IMR-90 (cell line): ENCODE results near the gene RIPOR3. TPM values are rescaled to one million over a fixed set of nuclear protein-coding genes. Genes with fewer than 3 reads are reported as not detected.

Experiments used
- ATAC-seq: fragments of 200-7000 bp; cut with Tn5 transposase; 2 replicates; pipeline ENCODE4 v1.9.1; 2020; ENCODE audit warnings: low read depth, mild to moderate bottlenecking, moderate library complexity
- BruUV-seq: library from RNA; stranded (reverse); fragments of 400-500 nt; replicated peaks from 2 replicates; lab custom pipeline; 2021; lab: Mats Ljungman, UMichigan
- CTCF ChIA-PET: fragments of 300-600 bp; formaldehyde crosslinking; extraction: SDS; loops from one replicate; lab custom pipeline; 2021; ENCODE audit warnings: antibody characterized with exemption; lab: Yijun Ruan, JAX
- POLR2A ChIA-PET: fragments of 300-600 bp; sonication (Branson Sonifier 250); formaldehyde crosslinking; loops from one replicate; lab custom pipeline; 2022; ENCODE audit warnings: antibody characterized with exemption; ENCODE audit not compliant: unreplicated experiment; lab: Charles Lee
- DNase-seq: peaks from one replicate; pipeline ENCODE4 v3.0.0; 2013
- H2AFZ ChIP-seq: replicated peaks from 2 replicates; pipeline ENCODE3; 2013; ENCODE audit warnings: low read length, mild to moderate bottlenecking; ENCODE audit not compliant: poor library complexity
- H2AK5ac ChIP-seq: 2 replicates; pipeline ENCODE4 v1.6.1; 2013; ENCODE audit warnings: low read depth, low read length, inconsistent platforms
- H2AK9ac ChIP-seq: replicated peaks from 2 replicates; pipeline ENCODE3; 2013; ENCODE audit warnings: mild to moderate bottlenecking, low read depth, low read length, moderate library complexity; ENCODE audit not compliant: poor library complexity
- H2BK120ac ChIP-seq: 2 replicates; pipeline ENCODE4 v1.6.1; 2013; ENCODE audit warnings: low read depth, low read length, inconsistent platforms
- H2BK15ac ChIP-seq: 3 replicates; pipeline ENCODE4 v1.6.1; 2013; ENCODE audit warnings: low read depth, low read length, inconsistent platforms
- H2BK20ac ChIP-seq: 2 replicates; pipeline ENCODE4 v1.6.1; 2013; ENCODE audit warnings: low read depth, mild to moderate bottlenecking, inconsistent platforms, low read length, moderate library complexity
- H2BK5ac ChIP-seq: 2 replicates; pipeline ENCODE4 v1.6.1; 2013; ENCODE audit warnings: mild to moderate bottlenecking, low read depth, low read length, inconsistent platforms; ENCODE audit not compliant: poor library complexity, severe bottlenecking
- H3K14ac ChIP-seq: replicated peaks from 2 replicates; pipeline ENCODE4 v1.6.1; 2013; ENCODE audit warnings: low read depth, low read length, inconsistent platforms
- H3K18ac ChIP-seq: 2 replicates; pipeline ENCODE4 v1.6.1; 2013; ENCODE audit warnings: low read depth, low read length, control low read depth
- H3K23ac ChIP-seq: 2 replicates; pipeline ENCODE4 v1.6.1; 2013; ENCODE audit warnings: low read depth, low read length, inconsistent platforms
- H3K27ac ChIP-seq: 2 replicates; pipeline ENCODE4 v1.5.1; 2013; ENCODE audit warnings: mild to moderate bottlenecking, control low read depth, low read length; ENCODE audit not compliant: insufficient read depth
- H3K27me3 ChIP-seq: 2 replicates; pipeline ENCODE4 v1.6.1; 2013; ENCODE audit warnings: low read length; ENCODE audit not compliant: control insufficient read depth, insufficient read depth
- H3K36me3 ChIP-seq: 2 replicates; pipeline ENCODE4 v1.6.1; 2013; ENCODE audit warnings: low read length, mixed read lengths; ENCODE audit not compliant: control insufficient read depth, insufficient read depth
- H3K4ac ChIP-seq: 2 replicates; pipeline ENCODE4 v1.6.1; 2013; ENCODE audit warnings: low read depth, low read length, inconsistent platforms
- H3K4me1 ChIP-seq: 2 replicates; pipeline ENCODE4 v1.6.1; 2013; ENCODE audit warnings: low read length, mixed read lengths; ENCODE audit not compliant: control insufficient read depth, insufficient read depth
- H3K4me2 ChIP-seq: 2 replicates; pipeline ENCODE4 v1.6.1; 2013; ENCODE audit warnings: low read depth, mild to moderate bottlenecking, control low read depth, low read length, moderate library complexity
- H3K4me3 ChIP-seq: 2 replicates; pipeline ENCODE4 v1.5.1; 2013; ENCODE audit warnings: low read depth, mild to moderate bottlenecking, control low read depth, low read length, moderate library complexity; ENCODE audit not compliant: insufficient read depth
- H3K56ac ChIP-seq: 2 replicates; pipeline ENCODE4 v1.6.1; 2013; ENCODE audit warnings: low read length, inconsistent platforms; ENCODE audit not compliant: insufficient read depth; ENCODE audit errors: extremely low read depth
- H3K79me1 ChIP-seq, 2 experiments: 2 replicates each; pipeline ENCODE4 v1.6.1; 2013; ENCODE audit warnings: low read length in 2 of 2, inconsistent platforms in 1 of 2, low read depth in 1 of 2
- H3K9ac ChIP-seq: 2 replicates; pipeline ENCODE4 v1.6.1; 2013; ENCODE audit warnings: low read depth, low read length, control low read depth
- H3K9me1 ChIP-seq: 2 replicates; pipeline ENCODE4 v1.6.1; 2013; ENCODE audit warnings: low read length, inconsistent platforms; ENCODE audit not compliant: insufficient read depth
- H3K9me3 ChIP-seq: 2 replicates; pipeline ENCODE4 v1.6.1; 2013; ENCODE audit warnings: low read length; ENCODE audit not compliant: control insufficient read depth, insufficient read depth
- H4K20me1 ChIP-seq: 2 replicates; pipeline ENCODE4 v1.6.1; 2013; ENCODE audit warnings: low read length, inconsistent platforms; ENCODE audit not compliant: insufficient read depth
- H4K5ac ChIP-seq: 2 replicates; pipeline ENCODE4 v1.6.1; 2013; ENCODE audit warnings: mild to moderate bottlenecking, low read depth, low read length, control low read depth
- H4K8ac ChIP-seq, 2 experiments: 2 replicates each; pipeline ENCODE4 v1.6.1; 2013; ENCODE audit warnings: low read depth in 2 of 2, low read length in 2 of 2, control low read depth in 1 of 2, inconsistent platforms in 1 of 2
- H4K91ac ChIP-seq: 2 replicates; pipeline ENCODE4 v1.6.1; 2013; ENCODE audit warnings: low read depth, low read length, inconsistent platforms; ENCODE audit not compliant: insufficient read depth
- BHLHE40 ChIP-seq: fragments of 150-350 bp; IDR thresholded peaks from 2 replicates; pipeline ENCODE4 v1.6.1; 2016; ENCODE audit warnings: mild to moderate bottlenecking, low read depth, low read length
- CEBPB ChIP-seq: IDR thresholded peaks from 2 replicates; pipeline ENCODE4 v1.6.1; 2012; ENCODE audit warnings: low read depth, low read length, improper control_type of control experiment
- CHD1 ChIP-seq: IDR thresholded peaks from 2 replicates; pipeline ENCODE4 v1.6.1; 2012; ENCODE audit warnings: low read depth, low read length, improper control_type of control experiment
- CTCF ChIP-seq: conservative IDR thresholded peaks from 2 replicates; pipeline ENCODE4 v1.5.1; 2012; ENCODE audit warnings: mild to moderate bottlenecking, low read depth, low read length, improper control_type of control experiment
- ELK1 ChIP-seq: fragments of 150-350 bp; IDR thresholded peaks from 2 replicates; pipeline ENCODE4 v1.6.1; 2016; ENCODE audit warnings: low read depth, mild to moderate bottlenecking, low read length, moderate library complexity, borderline replicate concordance
- FOS ChIP-seq: fragments of 150-350 bp; IDR thresholded peaks from 2 replicates; pipeline ENCODE4 v1.6.1; 2016; ENCODE audit warnings: low read depth, low read length
- MAFK ChIP-seq: IDR thresholded peaks from 2 replicates; pipeline ENCODE4 v1.6.1; 2012; ENCODE audit warnings: low read depth, low read length, improper control_type of control experiment
- MAZ ChIP-seq: IDR thresholded peaks from 2 replicates; pipeline ENCODE4 v1.6.1; 2012; ENCODE audit warnings: low read depth, mild to moderate bottlenecking, low read length, improper control_type of control experiment, moderate library complexity, borderline replicate concordance
- RAD21 ChIP-seq: IDR thresholded peaks from 2 replicates; pipeline ENCODE4 v1.6.1; 2012; ENCODE audit warnings: low read length, improper control_type of control experiment
- RCOR1 ChIP-seq: IDR thresholded peaks from 2 replicates; pipeline ENCODE4 v1.6.1; 2012; ENCODE audit warnings: mild to moderate bottlenecking, low read length, improper control_type of control experiment; ENCODE audit not compliant: insufficient replicate concordance
- RFX5 ChIP-seq: IDR thresholded peaks from 2 replicates; pipeline ENCODE4 v1.8.0; 2012; ENCODE audit warnings: low read depth, mild to moderate bottlenecking, low read length, moderate library complexity
- SMC3 ChIP-seq: fragments of 150-350 bp; IDR thresholded peaks from 2 replicates; pipeline ENCODE4 v1.6.1; 2016; ENCODE audit warnings: low read depth, mild to moderate bottlenecking, antibody characterized with exemption, low read length, moderate library complexity
- USF2 ChIP-seq: fragments of 150-350 bp; IDR thresholded peaks from 2 replicates; pipeline ENCODE4 v1.6.1; 2017; ENCODE audit warnings: mild to moderate bottlenecking, antibody characterized with exemption, low read length, low read depth
- WGBS, 2 experiments: methylation state at CpG; one replicate each; pipeline versions ENCODE4 v1.1.5 to v1.1.7; 2013; ENCODE audit warnings: missing lambda C conversion rate in 2 of 2; ENCODE audit not compliant: insufficient read length in 1 of 2; ENCODE audit errors: extremely low coverage in 2 of 2; 5-methylcytosine and 5-hydroxymethylcytosine counted together
- dilution Hi-C: fragments of 300-500 bp; cut with HindIII; formaldehyde crosslinking; loops from one replicate; pipeline ENCODE4 v1.14.3; 2018; ENCODE audit warnings: low sequenced_read_pairs; ENCODE audit not compliant: unreplicated experiment
- in situ Hi-C: fragments of 300-500 bp; cut with MboI; formaldehyde crosslinking; loops from 3 replicates; pipeline ENCODE4 v1.14.3; 2019; ENCODE audit warnings: low sequenced_read_pairs, inconsistent platforms, mixed read lengths
- intact Hi-C: fragments of 100-400 bp; cut with micrococcal nuclease; formaldehyde crosslinking; loops from 2 replicates; pipeline ENCODE4 v1.10.0; 2022
- polyA plus RNA-seq, 3 experiments: library from polyadenylated mRNA; depleted of rRNA; stranded (reverse); fragments of >200 nt; gene quantifications; 2 replicates each; pipeline ENCODE4 v1.2.3, GENCODE V29; 2012; ENCODE audit warnings: low replicate concordance in 1 of 3
- total RNA-seq: library from RNA; depleted of rRNA; stranded (reverse); fragments of >200 nt; gene quantifications from 2 replicates; pipeline ENCODE4 v1.2.3, GENCODE V29; 2012

Gene RIPOR3
- total and polyA plus RNA-seq, 2 of the 4 experiments (the other 2 are of a cell fraction) = 0.54 to 1.7 TPM

GRCh38 chr20:50558483-50558925 lies 132.8 kb downstream of the RIPOR3 start (continued):
- peak; percentile 39 for TF ChIP-seq BHLHE40

- dilution Hi-C loops (no loop called here), intact Hi-C loops (no loop called here), in situ Hi-C loops (no loop called here)
- Histone ChIP-seq H3K4me3 (no peak overlapping the region), H3K4ac (no peak overlapping the region), H4K5ac (no peak overlapping the region), H3K9me3 (no peaks in the 10 kb centered on the region), H2AFZ (no peak overlapping the region), H2BK5ac (peak overlapping the region; percentile 36), H2AK5ac (peak overlapping the region; percentile 36), H3K4me1 (peaks cover 31% of the 10 kb centered on the region), H3K27ac (peak overlapping the region; percentile 17; the same call in 1 of the 2 replicates), H3K36me3 (peaks cover 20% of the 10 kb centered on the region), H3K23ac (no peak overlapping the region), H3K27me3 (no peaks in the 10 kb centered on the region), H3K14ac (no peak overlapping the region; the same call in 1 of the 2 replicates), H2BK20ac (no peak overlapping the region), H3K4me2 (no peak overlapping the region; the same call in 1 of the 2 replicates), H3K79me1 (peaks cover 38 to 79% of the 10 kb centered on the region in 2 experiments), H2AK9ac (no peak overlapping the region), H4K91ac (no peak overlapping the region), H3K18ac (no peak overlapping the region), H3K56ac (no peak overlapping the region), H2BK15ac (no peak overlapping the region), H4K20me1 (peaks cover 12% of the 10 kb centered on the region; the same call in 1 of the 2 replicates), H4K8ac (no peak overlapping the region), H3K9me1 (peaks cover 31% of the 10 kb centered on the region), H3K9ac (no peak overlapping the region), H2BK120ac (no peak overlapping the region)
- DNase-seq (no peak), ATAC-seq (no peak)
- ChIA-PET CTCF (no interaction called here), POLR2A (no interaction called here)
- BruUV-seq = no TSS peak
- WGBS, 2 experiments = 100% methylated on average over 2 of the region's 11 CpGs; no CpG with 5 or more reads in 1 of the 2 experiments
- TF ChIP-seq RFX5 (no peak), RCOR1 (no peak), SMC3 (no peak), USF2 (no peak), MAFK (no peak), CEBPB (no peak), ELK1 (no peak), RAD21 (no peak), CTCF (no peak), MAZ (no peak), FOS (no peak), BHLHE40 (no peak), CHD1 (no peak)
These were observed 133.7 kb downstream of the RIPOR3 start for GRCh38 chr20:50557549-50558134.
